AG10803 (cell line): Measurements from ENCODE around the gene CDC25B.

ENCODE experiments used
- DNase-seq: peaks from one replicate; pipeline ENCODE4 v3.0.0; 2010; ENCODE audit warnings: low read depth
- H3K4me3 ChIP-seq: 2 replicates; pipeline ENCODE4 v1.5.1; 2011; ENCODE audit warnings: mild to moderate bottlenecking, low read length, control low read depth
- CTCF ChIP-seq: conservative IDR thresholded peaks from 2 replicates; pipeline ENCODE4 v1.5.1; 2011; ENCODE audit warnings: mild to moderate bottlenecking, low read length, control low read depth, inconsistent platforms

CDC25B gene

GRCh38 chr20:3757268-3757667 is 38.8 kb upstream of the CDC25B start:
- no peak overlapping the region for H3K4me3 ChIP-seq
- DNase-seq = no peak
- TF ChIP-seq CTCF = no peak

GRCh38 chr20:3758566-3758965 is 37.5 kb upstream of the CDC25B start:
- TF ChIP-seq CTCF = no peak
- no peak for DNase-seq
- H3K4me3 ChIP-seq = no peak overlapping the region

GRCh38 chr20:3759316-3759823 is 36.7 kb upstream of the CDC25B start:
- TF ChIP-seq CTCF = no peak

GRCh38 chr20:3759884-3760283 is 36.2 kb upstream of the CDC25B start:
- no peak for TF ChIP-seq CTCF
- DNase-seq = no peak
- no peak overlapping the region for H3K4me3 ChIP-seq

More at GRCh38 chr20:3759316-3759823, 36.7 kb upstream of the CDC25B start:
- no peak for DNase-seq
- H3K4me3 ChIP-seq = no peak overlapping the region

GRCh38 chr20:3760655-3761348 is 35.3 kb upstream of the CDC25B start:
- no peak for TF ChIP-seq CTCF
- H3K4me3 ChIP-seq = no peak overlapping the region
- no peak for DNase-seq

GRCh38 chr20:3763671-3764601 is 32.2 kb upstream of the CDC25B start:
- DNase-seq = no peak
- TF ChIP-seq CTCF = no peak
- H3K4me3 ChIP-seq = no peak overlapping the region
